ENCODE measurements around the gene RAB10.
"Not testable (repeated sequence)": the region's sequence is repeated elsewhere in the genome, so short reads cannot be mapped to it uniquely, and the experiment has no call there.

The RAB10 gene

GRCh38 chr2:26086779-26087178 lies 52.9 kb downstream of the RAB10 start:
- in situ Hi-C loops (cut with HindIII; ENCODE audit: low sequenced_read_pairs) = no loop called here

- in situ Hi-C loops (cut with HindIII; ENCODE audit: low sequenced_read_pairs) = no loop called here
These were observed 54.3 kb downstream of the RAB10 start for GRCh38 chr2:26088038-26088643.

GRCh38 chr2:26088931-26089330 lies 55.0 kb downstream of the RAB10 start:
- in situ Hi-C loops (cut with HindIII; ENCODE audit: low sequenced_read_pairs) = not testable (repeated sequence)

GRCh38 chr2:26089337-26089736 lies 55.5 kb downstream of the RAB10 start:
- in situ Hi-C loops (cut with HindIII; ENCODE audit: low sequenced_read_pairs) = no loop called here

- in situ Hi-C loops (cut with HindIII; ENCODE audit: low sequenced_read_pairs) = no loop called here
These were observed 61.9 kb downstream of the RAB10 start for GRCh38 chr2:26095758-26096157.

- in situ Hi-C loops (cut with HindIII; ENCODE audit: low sequenced_read_pairs) = no loop called here
These were observed 66.0 kb downstream of the RAB10 start for GRCh38 chr2:26099933-26100332.

GRCh38 chr2:26100384-26100783 lies 66.5 kb downstream of the RAB10 start:
- in situ Hi-C loops (cut with HindIII; ENCODE audit: low sequenced_read_pairs) = no loop called here

GRCh38 chr2:26103752-26104151 lies 69.9 kb downstream of the RAB10 start:
- in situ Hi-C loops (cut with HindIII; ENCODE audit: low sequenced_read_pairs) = no loop called here

GRCh38 chr2:26108701-26109100 lies 74.8 kb downstream of the RAB10 start:
- in situ Hi-C loops (cut with HindIII; ENCODE audit: low sequenced_read_pairs) = not testable (repeated sequence)

- in situ Hi-C loops (cut with HindIII; ENCODE audit: low sequenced_read_pairs) = no loop called here
These were observed 78.3 kb downstream of the RAB10 start for GRCh38 chr2:26112201-26112600.

GRCh38 chr2:26114151-26114550 lies 80.3 kb downstream of the RAB10 start:
- in situ Hi-C loops (cut with HindIII; ENCODE audit: low sequenced_read_pairs) = no loop called here

GRCh38 chr2:26118682-26119081 lies 84.8 kb downstream of the RAB10 start:
- in situ Hi-C loops (cut with HindIII; ENCODE audit: low sequenced_read_pairs) = no loop called here

- in situ Hi-C loops (cut with HindIII; ENCODE audit: low sequenced_read_pairs) = no loop called here
These were observed 85.6 kb downstream of the RAB10 start for GRCh38 chr2:26119521-26119920.

GRCh38 chr2:26122630-26123029 lies 88.7 kb downstream of the RAB10 start:
- in situ Hi-C loops (cut with HindIII; ENCODE audit: low sequenced_read_pairs) = no loop called here

GRCh38 chr2:26123426-26123825 lies 89.5 kb downstream of the RAB10 start:
- in situ Hi-C loops (cut with HindIII; ENCODE audit: low sequenced_read_pairs) = no loop called here

GRCh38 chr2:26126074-26126473 lies 92.2 kb downstream of the RAB10 start:
- in situ Hi-C loops (cut with HindIII; ENCODE audit: low sequenced_read_pairs) = no loop called here

GRCh38 chr2:26128176-26128575 lies 94.3 kb downstream of the RAB10 start:
- in situ Hi-C loops (cut with HindIII; ENCODE audit: low sequenced_read_pairs) = no loop called here

- in situ Hi-C loops (cut with HindIII; ENCODE audit: low sequenced_read_pairs) = no loop called here
These were observed 96.9 kb downstream of the RAB10 start for GRCh38 chr2:26130763-26131162.

GRCh38 chr2:26136451-26136850 lies 102.6 kb downstream of the RAB10 start:
- in situ Hi-C loops (cut with HindIII; ENCODE audit: low sequenced_read_pairs) = no loop called here

GRCh38 chr2:26139269-26140183 lies 105.6 kb downstream of the RAB10 start:
- in situ Hi-C loops (cut with HindIII; ENCODE audit: low sequenced_read_pairs) = loop anchor here (10.0 kb wide), 1 partner anchor 195 kb away; no protein-coding TSS in a partner anchor

- in situ Hi-C loops (cut with HindIII; ENCODE audit: low sequenced_read_pairs) = loop anchor here (10.0 kb wide), 1 partner anchor 196 kb away; no protein-coding TSS in a partner anchor
These were observed 107.4 kb downstream of the RAB10 start for GRCh38 chr2:26141145-26141769.

GRCh38 chr2:26144031-26144430 lies 110.1 kb downstream of the RAB10 start:
- in situ Hi-C loops (cut with HindIII; ENCODE audit: low sequenced_read_pairs) = loop anchor here (10.0 kb wide), 1 partner anchor 199 kb away; no protein-coding TSS in a partner anchor

Measured in endothelial cell of hepatic sinusoid (primary cell).